Heart left ventricle (tissue), 13 donors: Measurements from ENCODE around the gene ERFL.
"Not testable (repeated sequence)": the region's sequence is repeated elsewhere in the genome, so short reads cannot be mapped to it uniquely, and the experiment has no call there.

Source experiments
- CTCF ChIP-seq, 12 donors: fragments of 200-600 bp; sonication (generic) in 4 of 12; IDR thresholded peaks; one replicate each; pipeline versions ENCODE4 v1.5.0 to v1.8.0; 2018 to 2022; ENCODE audit warnings: antibody characterized with exemption in 12 of 12, mild to moderate bottlenecking in 5 of 12
- POLR2A ChIP-seq, 2 donors: fragments of 450-650 bp; IDR thresholded peaks; one replicate each; pipeline ENCODE4 v1.6.1; 2017; ENCODE audit warnings: antibody characterized with exemption in 2 of 2, mild to moderate bottlenecking in 2 of 2, moderate library complexity in 2 of 2
- donor health status: ischemic (EF 13 %, LVEDD 7.1; RV severe dilation, severe dysfunction).
- donor health status: DM: no; HTN: yes; CAD: no.
- donor health status: DM: no; HTN: no; CAD: no.
- donor health status: ischemic (EF 25% LVEDD 6.9; RV normal size, moderate dysfunction).
- donor health status: ischemic (EF 25% LVEDD 5.7; RV mildly dilated, moderate dysfunction).
- donor health status: ischemic (EF 35%, LVEDD 5.7; RV mildly dilated, moderate dysfunction).
- donor health status: nonischemic (EF 11% LVEDD 7.7; RV severe dilation, severe dysfunction).
- donor health status: DM: yes; HTN: yes; CAD: no.
- donor health status: PGD.
- donor health status: ischemic (EF 29% LVEDD 5.4; RV normal size, mild dysfunction).
- donor health status: nonischemic (EF 23%, LVEDD 6.1; RV moderate dilation, normal function).

- not testable (repeated sequence) for TF ChIP-seq CTCF, POLR2A (IDR thresholded peaks at IDR 0.05)
Measured at GRCh38 chr19:41875973-41876372, 52.3 kb downstream of the ERFL start.
